Common myeloid progenitor, CD34-positive (primary cell): ENCODE data around the gene TSPAN31.

Experiments
- CTCF ChIA-PET: fragments of 350-600 bp; sonication (Branson Sonifier 250); formaldehyde crosslinking; loops from one replicate; lab custom pipeline; 2021; ENCODE audit warnings: antibody characterized with exemption; lab: Charles Lee
- POLR2A ChIA-PET: fragments of 350-600 bp; sonication (Branson Sonifier 250); formaldehyde crosslinking; loops from one replicate; lab custom pipeline; 2021; ENCODE audit warnings: antibody characterized with exemption; lab: Charles Lee
- DNase-seq, 3 donors: peaks; one replicate each; pipeline versions ENCODE4 v3.0.0 to v3.0.0-alpha.2; 2013
- H3K27ac ChIP-seq, 2 experiments: 1 replicate in 1 of 2; 2 replicates in 1 of 2; pipeline ENCODE4 v1.7.0; 2013; ENCODE audit warnings: inconsistent platforms in 2 of 2, low read length in 2 of 2, mild to moderate bottlenecking in 2 of 2, low read depth in 1 of 2, moderate library complexity in 1 of 2; ENCODE audit not compliant: severe bottlenecking in 2 of 2, insufficient read depth in 1 of 2, poor library complexity in 1 of 2
- H3K27me3 ChIP-seq, 5 experiments: replicated peaks in 2 of 5; 1 replicate in 3 of 5; 2 replicates in 2 of 5; pipeline versions ENCODE4 v1.6.1 to v1.7.0; 2013; ENCODE audit warnings: low read length in 4 of 5, mild to moderate bottlenecking in 2 of 5, moderate library complexity in 2 of 5, inconsistent platforms in 1 of 5; ENCODE audit not compliant: insufficient read depth in 5 of 5, control insufficient read depth in 4 of 5
- H3K36me3 ChIP-seq, 4 experiments: 1 replicate in 2 of 4; 2 replicates in 2 of 4; pipeline versions ENCODE4 v1.6.1 to v1.7.0; 2013; ENCODE audit warnings: low read length in 3 of 4, control low read depth in 1 of 4, mild to moderate bottlenecking in 1 of 4; ENCODE audit not compliant: control insufficient read depth in 4 of 4, insufficient read depth in 4 of 4
- H3K4me1 ChIP-seq, 4 experiments: 1 replicate in 3 of 4; 2 replicates in 1 of 4; pipeline versions ENCODE4 v1.6.1 to v1.7.1; 2013; ENCODE audit warnings: low read length in 3 of 4, mild to moderate bottlenecking in 3 of 4, control low read depth in 1 of 4, inconsistent platforms in 1 of 4, moderate library complexity in 1 of 4; ENCODE audit not compliant: control insufficient read depth in 4 of 4, insufficient read depth in 4 of 4; ENCODE audit errors: control extremely low read depth in 1 of 4
- H3K4me3 ChIP-seq, 7 experiments: 1 replicate in 4 of 7; 2 replicates in 3 of 7; pipeline versions ENCODE4 v1.5.1 to v1.7.0; 2013; ENCODE audit warnings: mild to moderate bottlenecking in 7 of 7, low read length in 6 of 7, moderate library complexity in 6 of 7, inconsistent platforms in 2 of 7, low read depth in 2 of 7, control low read depth in 1 of 7; ENCODE audit not compliant: insufficient read depth in 4 of 7, control insufficient read depth in 1 of 7; ENCODE audit errors: extremely low read depth in 1 of 7
- H3K9me3 ChIP-seq, 5 experiments: 1 replicate in 4 of 5; 2 replicates in 1 of 5; pipeline versions ENCODE4 v1.6.1 to v1.7.1; 2013; ENCODE audit warnings: low read length in 4 of 5, mild to moderate bottlenecking in 2 of 5, inconsistent platforms in 1 of 5, low read depth in 1 of 5, moderate library complexity in 1 of 5; ENCODE audit not compliant: control insufficient read depth in 4 of 5, insufficient read depth in 2 of 5; ENCODE audit errors: control extremely low read depth in 1 of 5
- WGBS: methylation state at CpG from one replicate; pipeline ENCODE4 v1.1.5; 2013; ENCODE audit not compliant: insufficient coverage; 5-methylcytosine and 5-hydroxymethylcytosine counted together

Gene TSPAN31

DNA sequence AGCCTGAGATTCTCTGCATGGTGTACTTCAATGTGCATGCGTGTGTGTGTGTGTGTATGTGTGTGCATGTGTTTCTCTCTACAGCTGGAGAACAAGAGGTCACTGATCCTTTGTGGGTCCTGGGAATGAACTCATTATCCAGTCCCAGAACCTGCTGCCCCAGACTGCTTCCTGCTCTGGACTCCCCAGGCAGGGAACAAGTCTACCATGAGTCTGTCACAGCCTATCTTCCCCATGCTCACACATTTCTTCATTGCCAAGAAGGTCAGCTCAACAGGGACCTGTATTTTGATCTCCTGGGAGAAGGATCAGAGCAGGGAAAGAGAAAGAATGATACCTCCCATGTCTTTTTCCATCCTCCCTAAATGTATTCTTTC is 3.4 kb upstream of the TSPAN31 start:
- no CpG with 5 or more reads among the region's 1 CpG for WGBS
- Histone ChIP-seq H3K4me1 (peaks cover 18 to 59% (median 52%) of the 10 kb centered on the region in 4 experiments), H3K36me3 (peaks cover 0 to 30% (median 11%) of the 10 kb centered on the region in 4 experiments), H3K4me3 (peak overlapping the region; percentile 31 to 87 (median 72)), H3K27ac (peak overlapping the region; percentile 65 to 85), H3K27me3 (no peaks in the 10 kb centered on the region), H3K9me3 (no peaks in the 10 kb centered on the region)
- DNase-seq, result no peak
- CTCF ChIA-PET, result interaction anchor here (0.8 to 2.6 kb wide), 15 partner anchors 9 to 159 kb away, joined by 3 to 11 read pairs (median 4); partner anchors contain the start of genes CYP27B1 and OS9
- POLR2A ChIA-PET, result interaction anchor here (0.5 to 1.6 kb wide), 6 partner anchors 9 to 223 kb away, joined by 3 to 7 read pairs (median 4); partner anchors contain the start of gene CDK4

DNA sequence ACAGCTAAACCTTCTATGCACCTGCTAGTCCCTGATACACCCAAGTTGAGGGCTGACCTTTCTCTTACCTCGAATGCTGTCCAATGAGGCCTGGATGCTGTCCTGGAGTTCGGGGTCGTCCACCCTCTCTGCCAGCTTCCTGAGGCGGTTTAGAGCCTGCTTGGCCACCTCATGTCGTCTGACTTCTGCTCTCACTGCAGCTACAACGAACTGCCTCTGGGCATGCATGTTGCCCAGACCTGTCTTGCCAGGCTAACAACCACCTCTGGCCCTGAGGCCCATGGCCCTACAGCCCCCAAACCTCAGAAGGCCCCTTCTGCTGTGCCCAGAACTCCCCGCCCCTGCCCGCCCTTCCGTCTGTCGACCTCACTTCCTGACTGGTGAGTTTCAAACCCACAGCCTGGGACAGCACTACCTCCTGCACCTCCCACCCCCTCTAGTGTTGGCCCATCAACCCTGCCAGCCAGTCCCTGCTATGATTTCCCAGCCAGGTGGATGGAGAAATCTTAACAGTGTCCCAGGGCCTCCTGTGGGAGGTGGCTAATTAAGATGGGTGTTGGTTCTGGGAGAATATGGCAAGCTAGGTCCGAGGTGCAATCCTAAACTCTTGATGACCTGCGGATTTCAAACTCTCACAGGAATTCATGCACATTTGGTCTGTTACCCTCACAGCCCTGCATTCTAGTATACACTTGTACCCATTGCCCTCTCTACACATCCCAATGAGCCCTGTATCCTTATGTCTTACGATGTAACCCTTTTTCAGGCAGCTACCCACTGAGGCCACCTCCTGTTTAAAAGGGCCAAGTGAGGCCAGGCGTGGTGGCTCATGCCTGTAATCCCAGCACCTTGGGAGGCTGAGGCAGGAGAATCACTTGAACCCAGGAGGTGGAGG is 2.7 kb upstream of the TSPAN31 start:
- POLR2A ChIA-PET, result interaction anchor here (0.6 to 1.1 kb wide), 5 partner anchors 8 to 439 kb away, joined by 3 to 5 read pairs (median 4); partner anchors contain the start of gene CDK4
- peaks cover 0 to 30% (median 12%) of the 10 kb centered on the region in 4 experiments for H3K36me3 ChIP-seq
- no peaks in the 10 kb centered on the region for H3K9me3 ChIP-seq
- DNase-seq, result peak; percentile 83 to 90 (median 87)
- H3K27me3 ChIP-seq, result no peaks in the 10 kb centered on the region
- peaks cover 18 to 59% (median 52%) of the 10 kb centered on the region in 4 experiments for H3K4me1 ChIP-seq
- 14% methylated on average over 13 of the region's 14 CpGs for WGBS
- peak overlapping the region; percentile 65 to 85 for H3K27ac ChIP-seq
- peak overlapping the region; percentile 31 to 87 (median 72) for H3K4me3 ChIP-seq
- CTCF ChIA-PET, result interaction anchor here (1.0 to 2.6 kb wide), 13 partner anchors 8 to 160 kb away, joined by 3 to 11 read pairs (median 6); partner anchors contain the start of gene CYP27B1

DNA sequence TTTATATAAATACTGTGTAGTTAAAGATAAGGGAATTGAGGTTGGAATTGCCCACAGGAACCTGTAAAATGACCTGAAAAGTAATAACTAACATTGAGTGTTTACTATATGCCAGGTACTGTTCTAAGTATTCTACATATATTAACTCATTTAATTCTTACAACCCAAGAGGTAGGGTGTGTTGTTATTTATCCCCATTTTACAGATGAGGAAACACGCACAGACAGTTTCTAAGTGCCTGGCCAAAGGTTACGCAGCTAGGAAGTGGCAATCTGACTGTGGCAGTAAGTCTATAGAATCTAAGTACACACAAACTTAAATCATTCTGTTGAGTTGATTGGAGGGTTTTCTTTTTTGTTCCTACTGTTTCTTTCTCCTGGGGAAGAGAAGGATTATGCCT is 1.1 kb upstream of the TSPAN31 start:
- no CpG with 5 or more reads among the region's 2 CpGs for WGBS
- Histone ChIP-seq H3K9me3 (no peaks in the 10 kb centered on the region), H3K4me1 (peaks cover 18 to 59% (median 52%) of the 10 kb centered on the region in 4 experiments), H3K27me3 (no peaks in the 10 kb centered on the region), H3K36me3 (peaks cover 0 to 35% (median 19%) of the 10 kb centered on the region in 4 experiments), H3K27ac (peak overlapping the region; percentile 95 to 98), H3K4me3 (peak overlapping the region in 5 of 7 experiments; percentile 79 to 99 (median 86))
- POLR2A ChIA-PET, result interaction anchor here (1.0 kb wide), 1 partner anchor 16 kb away, joined by 3 read pairs; no protein-coding TSS in a partner anchor
- CTCF ChIA-PET, result interaction anchor here (0.6 to 2.9 kb wide), 3 partner anchors 9 to 36 kb away, joined by 3 to 11 read pairs (median 6); no protein-coding TSS in a partner anchor
- peak in 1 of 3 donors; percentile 35 for DNase-seq

DNA sequence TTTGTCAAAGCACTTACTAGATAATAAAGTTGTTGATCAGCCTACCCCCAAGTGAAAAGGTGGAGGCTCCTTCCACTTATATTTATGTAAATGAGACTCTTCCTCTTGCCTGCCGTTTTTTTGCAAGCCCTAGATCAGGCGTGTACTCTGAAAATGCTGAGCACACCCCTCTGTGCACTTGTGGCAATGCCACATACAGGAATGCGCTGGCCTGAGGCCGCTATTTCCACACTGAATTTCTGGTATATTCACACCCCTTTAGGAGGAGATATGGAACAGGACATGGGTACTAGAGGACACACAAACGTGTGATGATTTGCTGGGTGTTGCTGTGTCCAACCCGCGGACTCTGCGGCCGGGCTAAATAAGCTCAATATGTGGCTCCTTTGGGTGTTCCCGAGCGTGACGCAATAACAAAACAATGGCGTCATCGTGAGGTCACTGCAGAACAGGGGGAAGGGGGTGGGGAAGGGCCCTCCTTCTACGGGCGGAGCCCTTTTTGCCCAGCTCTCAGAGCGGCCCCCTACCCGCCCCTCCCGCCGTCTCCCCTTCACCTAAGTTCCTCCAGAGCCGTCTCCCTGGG is 554 bp upstream of the TSPAN31 start:
- no peaks in the 10 kb centered on the region for H3K9me3 ChIP-seq
- CTCF ChIA-PET, result interaction anchor here (0.9 to 2.9 kb wide), 8 partner anchors 9 to 39 kb away, joined by 3 to 11 read pairs (median 4); partner anchors contain the start of gene TSFM
- WGBS, result 5% methylated on average over 19 of the region's 21 CpGs
- DNase-seq, result peak; percentile 91 to 94 (median 94)
- peaks cover 18 to 54% (median 48%) of the 10 kb centered on the region in 4 experiments for H3K4me1 ChIP-seq
- peak overlapping the region; percentile 95 to 98 for H3K27ac ChIP-seq
- peaks cover 0 to 36% (median 24%) of the 10 kb centered on the region in 4 experiments for H3K36me3 ChIP-seq
- H3K4me3 ChIP-seq, result peak overlapping the region; percentile 79 to 99 (median 86)
- POLR2A ChIA-PET, result interaction anchor here (1.0 kb wide), 1 partner anchor 15 kb away, joined by 3 read pairs; no protein-coding TSS in a partner anchor
- no peaks in the 10 kb centered on the region for H3K27me3 ChIP-seq

DNA sequence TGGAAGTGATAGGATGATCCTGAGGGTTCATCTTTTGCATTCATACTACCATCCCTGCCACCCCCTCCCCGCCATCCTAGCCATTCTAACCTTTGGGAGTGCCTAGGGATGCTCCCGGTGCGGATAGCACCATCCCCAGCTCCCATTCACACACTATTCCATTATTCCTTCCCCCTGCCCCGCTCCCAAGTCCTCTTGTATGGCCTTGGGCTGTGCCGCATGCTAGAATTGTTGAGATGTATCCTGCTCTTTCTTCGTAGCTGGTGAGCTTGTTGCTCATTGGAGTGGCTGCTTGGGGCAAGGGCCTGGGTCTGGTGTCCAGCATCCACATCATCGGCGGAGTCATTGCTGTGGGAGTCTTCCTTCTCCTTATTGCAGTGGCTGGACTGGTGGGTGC is 644 bp downstream of the TSPAN31 start:
- ChIA-PET CTCF (interaction anchor here (0.7 to 2.9 kb wide), 7 partner anchors 9 to 37 kb away, joined by 3 to 11 read pairs (median 4); partner anchors contain the start of gene TSFM), POLR2A (no interaction called here)
- H3K4me3 ChIP-seq, result peak overlapping the region; percentile 79 to 99 (median 86)
- H3K9me3 ChIP-seq, result no peaks in the 10 kb centered on the region
- H3K27ac ChIP-seq, result peak overlapping the region; percentile 95 to 98
- WGBS, result 71% methylated on average over 7 of the region's 8 CpGs
- peaks cover 2 to 38% (median 30%) of the 10 kb centered on the region in 4 experiments for H3K36me3 ChIP-seq
- no peaks in the 10 kb centered on the region for H3K27me3 ChIP-seq
- peaks cover 14 to 45% (median 38%) of the 10 kb centered on the region in 4 experiments for H3K4me1 ChIP-seq
- DNase-seq, result no peak

DNA sequence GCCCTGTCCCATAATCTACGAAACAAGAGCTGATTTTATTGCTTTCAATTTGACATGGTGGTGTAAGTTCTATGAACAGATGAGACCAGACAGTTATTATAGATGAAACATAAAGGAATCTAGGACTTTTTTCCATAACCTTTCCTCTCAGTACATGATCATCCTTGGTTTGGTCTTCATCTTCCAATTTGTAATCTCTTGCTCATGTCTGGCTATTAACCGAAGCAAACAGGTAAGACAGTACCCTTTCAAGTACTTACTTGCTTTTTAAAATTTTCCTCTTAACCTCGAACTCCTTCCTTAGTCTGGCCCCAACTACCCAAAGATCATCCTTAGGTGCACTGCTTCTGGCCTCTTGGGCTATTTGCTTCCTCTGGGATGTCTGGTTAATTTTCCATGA is 1.2 kb downstream of the TSPAN31 start:
- no peak for DNase-seq
- Histone ChIP-seq H3K27me3 (no peaks in the 10 kb centered on the region), H3K4me3 (peak overlapping the region in 3 of 7 experiments; percentile 79 to 99 (median 89)), H3K36me3 (peaks cover 2 to 44% (median 33%) of the 10 kb centered on the region in 4 experiments), H3K27ac (peak overlapping the region in 1 of 2 experiments; percentile 98), H3K9me3 (no peaks in the 10 kb centered on the region), H3K4me1 (peaks cover 14 to 45% (median 37%) of the 10 kb centered on the region in 4 experiments)
- whole genome bisulfite sequencing, result 87% methylated on average over 3 of the region's 3 CpGs
- ChIA-PET POLR2A (no interaction called here), CTCF (interaction anchor here (0.7 to 2.1 kb wide), 2 partner anchors 10 kb away, joined by 3 to 9 read pairs; no protein-coding TSS in a partner anchor)
